GM18873 (cell line): Measurements from ENCODE around the gene XXYLT1.
A peak's percentile ranks its signal among the peaks of the same experiment; 100 is the strongest.

ENCODE experiments used
- ATAC-seq: cut with Tn5 transposase; IDR thresholded peaks from one replicate; pipeline ENCODE4 v1.9.1; 2021; ENCODE audit warnings: mild to moderate bottlenecking, moderate library complexity, moderate number of reproducible peaks; ENCODE audit not compliant: unreplicated experiment, low FRiP score

The XXYLT1 gene

DNA sequence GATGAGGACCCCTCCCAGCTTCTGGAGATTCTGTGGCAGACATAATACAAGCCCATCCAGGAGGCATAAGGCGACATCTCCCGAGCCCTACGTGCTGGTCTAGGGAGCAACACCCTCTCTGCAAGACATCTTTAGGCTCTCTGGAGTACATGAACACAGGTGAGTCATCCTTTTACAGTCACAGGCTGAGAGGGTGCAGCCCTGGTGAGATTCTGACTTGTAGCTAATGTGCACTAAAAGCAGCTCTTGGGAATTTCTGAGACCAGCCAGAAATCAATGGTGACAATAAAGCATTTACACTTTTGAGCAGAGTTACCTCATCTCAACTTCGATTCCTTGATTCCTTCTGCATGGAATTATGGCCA, 131.1 kb downstream of the XXYLT1 start:
- ATAC-seq: no peak

DNA sequence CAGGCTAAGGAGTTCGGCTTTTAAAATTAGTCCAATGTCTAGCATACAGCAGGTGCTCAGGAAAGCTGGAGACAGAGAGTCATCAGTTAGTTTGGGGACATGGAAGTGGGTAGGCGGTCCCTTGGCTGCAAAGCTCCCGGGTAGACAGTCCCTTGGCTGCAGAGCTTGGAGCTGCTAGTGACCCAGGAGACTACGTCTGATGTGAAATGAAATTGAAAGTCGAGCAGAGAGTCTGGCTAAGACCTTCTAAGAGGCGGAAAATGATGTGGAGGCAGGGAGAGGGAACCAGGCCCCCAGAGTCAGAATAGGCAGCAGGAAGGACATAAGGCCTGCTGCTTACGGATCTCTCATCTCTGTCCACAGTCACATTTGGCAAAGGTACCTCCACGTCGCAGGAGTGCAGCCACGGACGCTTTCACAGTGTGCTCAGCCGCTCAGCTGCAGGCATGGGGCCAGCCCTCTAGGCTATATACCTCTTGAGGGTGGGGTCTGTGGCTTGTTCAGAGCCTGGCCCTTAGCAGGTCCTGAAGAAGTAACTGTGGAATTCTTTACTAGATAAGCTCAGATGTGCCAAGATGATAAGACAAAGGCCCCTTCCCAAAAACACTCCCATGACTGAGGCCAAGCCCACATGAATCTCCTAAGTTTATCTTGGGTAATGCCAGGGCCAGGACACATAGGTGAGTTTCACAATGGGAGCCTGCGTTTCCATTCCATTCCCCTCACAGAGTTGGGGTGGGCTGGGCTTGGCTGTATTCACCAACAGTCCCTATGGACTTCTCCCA, 131.7 kb downstream of the XXYLT1 start:
- ATAC-seq: no peak

GRCh38 chr3:195137638-195138588, 133.0 kb downstream of the XXYLT1 start:
- ATAC-seq: no peak

DNA sequence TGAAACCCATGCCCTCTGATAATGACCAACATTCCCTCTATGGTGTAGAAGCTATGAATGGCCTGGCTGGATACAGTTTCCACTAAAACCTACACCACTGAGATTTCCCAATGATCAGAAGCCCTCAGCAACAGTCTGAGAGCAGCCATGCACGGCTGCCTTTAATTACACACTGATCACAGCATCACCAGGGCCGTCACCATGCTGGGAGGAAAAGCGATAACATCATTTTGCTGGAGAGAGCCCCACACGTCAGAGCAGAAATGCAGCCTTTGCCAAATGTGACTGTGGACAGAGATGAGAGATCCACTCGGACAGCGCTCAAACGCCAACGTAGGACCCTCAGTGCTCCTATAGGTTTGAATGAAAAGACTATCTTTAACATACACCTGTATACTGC, 135.0 kb downstream of the XXYLT1 start:
- ATAC-seq: no peak

- no peak for ATAC-seq
Observed at GRCh38 chr3:195134431-195134830, 136.5 kb downstream of the XXYLT1 start.

DNA sequence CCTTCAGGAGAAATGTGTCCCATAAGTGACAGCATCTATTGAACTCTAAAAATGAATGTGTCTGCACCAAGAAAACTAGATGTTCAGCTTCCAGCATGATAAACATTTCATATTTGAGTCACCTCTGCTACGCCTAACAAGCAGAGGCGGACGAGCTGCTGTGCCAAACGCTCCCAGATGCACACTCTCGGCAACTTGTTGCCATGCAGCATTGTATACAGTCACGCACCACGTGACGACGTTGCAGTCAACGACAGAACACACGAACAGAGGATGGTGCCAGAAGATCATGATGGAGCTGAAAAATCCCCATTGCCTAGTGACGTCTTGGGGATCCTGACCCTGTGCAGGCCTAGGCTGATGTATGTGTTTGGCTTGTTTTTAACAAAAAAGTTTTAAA, 137.5 kb downstream of the XXYLT1 start:
- ATAC-seq: peak; percentile 46

DNA sequence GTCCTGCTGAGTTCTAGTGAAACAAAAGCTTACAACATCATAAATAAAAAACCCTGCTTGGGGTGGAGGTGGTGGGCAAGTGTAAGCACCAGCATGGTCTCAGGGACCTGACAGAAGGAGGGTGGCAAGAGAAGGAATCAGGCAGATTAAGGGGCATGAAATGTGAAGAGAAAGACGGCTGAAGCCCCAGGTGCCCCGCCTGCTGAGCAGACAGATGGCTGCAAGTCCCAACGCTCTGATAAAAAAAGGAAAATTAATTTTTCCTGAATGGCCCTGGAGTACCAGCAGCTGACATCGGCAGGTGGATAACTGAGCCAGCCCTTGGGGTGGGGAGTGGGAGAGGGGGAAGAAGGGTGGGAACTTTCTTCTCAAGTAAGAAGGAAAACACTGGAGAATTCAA, 137.9 kb downstream of the XXYLT1 start:
- ATAC-seq: no peak

DNA sequence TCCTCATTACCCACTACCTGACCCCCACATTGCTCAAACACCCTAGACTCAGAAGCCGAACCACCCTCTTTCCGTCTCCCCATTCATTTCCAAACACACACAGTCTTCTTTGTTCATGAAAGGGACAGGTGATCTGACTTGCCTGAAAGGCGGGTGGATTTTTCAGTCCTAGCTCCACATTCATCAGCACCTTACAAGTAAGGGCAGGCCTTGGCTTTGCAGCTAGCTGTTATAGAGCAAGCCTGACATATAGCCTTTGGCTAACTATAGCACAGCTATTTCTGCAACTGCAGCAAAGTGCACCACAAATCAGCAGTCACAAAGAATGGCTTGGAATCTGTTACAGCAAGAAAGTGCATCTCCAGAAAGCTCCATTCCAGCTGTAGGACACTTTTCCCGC, 139.8 kb downstream of the XXYLT1 start:
- ATAC-seq: no peak

GRCh38 chr3:195129644-195130492, 141.1 kb downstream of the XXYLT1 start:
- ATAC-seq: peak; percentile 78

GRCh38 chr3:195129072-195129643, 141.8 kb downstream of the XXYLT1 start:
- ATAC-seq: no peak

DNA sequence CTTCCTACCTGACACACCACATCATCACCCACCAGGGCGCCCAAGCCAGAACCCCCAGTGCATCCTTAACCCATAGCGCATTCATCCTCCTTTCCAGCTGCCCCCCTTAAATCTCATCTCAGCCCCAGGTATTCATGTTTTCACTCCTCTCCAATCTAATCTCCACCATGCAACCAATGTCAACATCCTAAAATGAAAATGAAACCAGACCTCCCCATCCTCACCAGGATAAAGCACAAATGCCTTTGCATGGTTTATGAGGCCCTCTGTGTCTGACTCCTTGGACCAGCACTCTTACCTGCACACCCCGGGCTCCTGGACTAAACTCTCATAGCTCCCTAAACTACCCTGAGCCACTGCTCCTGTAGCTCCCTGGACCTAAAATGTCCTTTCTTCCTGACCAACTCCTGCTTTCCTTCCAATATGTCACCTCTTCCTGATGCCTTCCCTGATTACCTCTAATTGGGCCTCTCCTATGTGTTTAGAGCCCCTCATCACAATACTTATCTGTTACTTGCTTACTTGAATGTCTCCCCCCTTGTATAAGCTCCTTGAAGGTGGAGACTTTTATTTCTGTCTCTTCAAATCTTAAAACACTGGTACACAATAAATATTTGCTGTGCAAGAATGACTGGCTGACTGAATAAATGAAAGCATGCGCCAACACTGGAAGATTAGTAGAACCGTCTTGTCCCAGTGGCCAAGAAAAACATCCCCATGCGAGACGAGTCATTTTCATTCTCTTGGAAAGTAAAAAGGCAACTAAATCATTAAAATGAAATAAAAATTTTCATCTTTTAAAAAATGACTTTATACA, 142.5 kb downstream of the XXYLT1 start:
- no peak for ATAC-seq

GRCh38 chr3:195126056-195126605, 144.8 kb downstream of the XXYLT1 start:
- no peak for ATAC-seq

DNA sequence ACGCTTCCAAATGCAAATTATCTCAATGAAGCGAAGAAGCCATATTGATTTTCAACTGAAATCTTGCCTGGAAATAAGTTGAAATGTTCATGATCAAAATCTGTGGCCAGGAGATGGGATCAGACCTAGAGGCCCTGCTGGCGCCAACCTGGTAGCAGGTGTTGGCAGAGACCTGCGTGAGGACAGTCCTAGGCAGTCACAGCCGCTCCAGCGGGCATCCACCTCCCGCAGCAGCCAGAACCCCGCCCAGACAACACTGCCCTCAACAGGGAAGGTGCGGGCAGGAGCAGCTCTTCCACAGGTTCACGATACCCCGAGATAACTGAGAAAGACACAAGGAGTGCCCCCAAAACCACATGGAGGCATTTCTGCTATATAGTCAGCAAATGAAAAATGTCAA, 145.3 kb downstream of the XXYLT1 start:
- ATAC-seq: no peak

DNA sequence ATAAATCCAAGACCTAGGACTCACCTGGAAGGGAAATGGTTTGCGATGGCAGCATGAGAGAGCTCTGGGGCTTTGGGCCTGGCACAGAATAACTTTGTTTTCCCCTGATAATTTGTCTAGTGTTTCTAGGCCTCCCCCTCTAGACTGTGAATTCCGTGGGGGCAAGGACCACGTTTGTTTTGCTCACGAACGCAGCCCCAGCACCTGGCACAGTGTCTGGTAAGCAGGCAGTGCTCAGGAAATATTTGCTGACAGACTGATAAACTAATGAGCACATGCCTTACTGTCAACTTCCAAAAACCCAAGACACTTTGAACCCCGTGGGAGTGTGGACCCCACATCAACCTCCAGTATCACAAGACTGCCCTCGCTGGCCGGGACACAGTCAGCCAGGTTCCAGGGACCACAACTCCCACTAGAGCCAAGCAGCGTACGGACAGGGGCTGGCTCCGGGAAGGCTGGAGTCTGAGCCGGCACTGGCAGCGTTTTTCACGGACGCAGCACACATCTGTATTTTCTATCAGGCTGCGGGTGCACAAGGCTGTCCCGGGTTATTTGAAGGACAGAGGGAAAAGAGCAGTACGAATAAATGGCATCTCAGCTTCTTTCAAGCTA, 146.5 kb downstream of the XXYLT1 start:
- no peak for ATAC-seq

DNA sequence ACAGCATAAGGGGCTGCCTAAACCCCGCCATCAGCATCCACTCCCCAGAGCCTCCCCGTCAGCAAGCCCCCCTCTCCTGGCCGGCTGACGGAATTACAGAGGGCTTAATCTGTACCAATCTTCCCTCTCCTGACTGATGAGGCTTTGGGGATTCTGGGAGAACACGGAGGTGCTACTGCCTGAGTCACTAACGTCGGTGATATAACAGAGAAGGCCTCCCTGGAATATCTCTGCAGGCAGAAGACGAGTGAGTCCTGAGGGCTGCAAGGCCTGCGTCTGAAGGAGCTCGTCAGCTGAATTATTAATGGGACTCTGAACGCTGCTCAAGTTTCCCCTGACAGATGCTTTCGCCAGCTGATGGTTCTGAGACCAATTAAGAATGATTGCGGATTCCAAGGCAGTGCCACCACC, 147.7 kb downstream of the XXYLT1 start:
- ATAC-seq: no peak

GRCh38 chr3:195122261-195122660, 148.7 kb downstream of the XXYLT1 start:
- ATAC-seq: no peak

- ATAC-seq: no peak
Observed at GRCh38 chr3:195120267-195120601, 150.7 kb downstream of the XXYLT1 start.

DNA sequence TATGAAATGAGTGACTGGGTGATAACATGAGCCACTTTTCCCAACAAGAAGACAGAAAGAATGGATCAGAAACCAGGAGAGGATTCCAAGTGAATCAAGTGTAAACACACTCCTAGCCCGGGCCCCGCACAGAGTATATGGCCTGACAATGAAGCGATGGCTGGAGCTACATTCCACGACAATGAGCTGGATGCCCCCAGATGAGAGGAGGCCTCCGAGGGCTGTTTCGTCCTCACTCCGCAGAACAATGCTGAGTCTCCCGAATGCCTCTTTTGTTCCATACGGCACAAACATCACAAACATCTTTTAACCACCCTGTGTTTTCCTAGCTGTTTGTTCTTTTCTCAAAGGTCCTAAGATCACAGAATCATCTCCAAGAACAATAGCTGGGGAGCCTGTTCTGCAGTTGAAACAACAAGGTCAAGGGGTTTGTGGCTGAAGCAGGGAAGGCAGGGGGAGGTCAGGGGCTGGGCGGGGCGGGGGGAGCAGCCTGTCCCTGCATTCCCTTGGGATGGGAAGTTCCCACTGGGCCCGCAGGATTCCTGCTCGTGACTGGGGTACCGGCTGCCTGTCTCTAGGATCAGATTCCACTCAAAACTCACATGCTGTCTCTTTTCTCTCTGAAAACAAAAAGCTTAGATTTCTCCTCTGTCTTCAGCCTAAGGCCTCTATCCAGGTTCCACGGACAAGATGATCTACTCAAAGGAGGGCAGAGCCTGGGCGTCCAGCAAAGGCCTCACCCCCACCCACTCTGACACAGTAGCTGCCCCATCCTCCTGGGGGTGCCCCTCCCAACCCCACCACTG, 151.3 kb downstream of the XXYLT1 start:
- no peak for ATAC-seq
